GM21367 (cell line): ENCODE results near the gene NLK.
"Not testable (repeated sequence)": the region's sequence is repeated elsewhere in the genome, so short reads cannot be mapped to it uniquely, and the experiment has no call there.

Experiments
- ATAC-seq: cut with Tn5 transposase; IDR thresholded peaks from one replicate; pipeline ENCODE4 v1.9.1; 2021; ENCODE audit not compliant: unreplicated experiment

The NLK gene

GRCh38 chr17:28071891-28072606 is 29.6 kb downstream of the NLK start:
- ATAC-seq, result no peak

GRCh38 chr17:28072936-28073533 is 30.6 kb downstream of the NLK start:
- no peak for ATAC-seq

- ATAC-seq, result no peak
Observed at GRCh38 chr17:28074010-28074409, 31.5 kb downstream of the NLK start.

- no peak for ATAC-seq
Observed at GRCh38 chr17:28076144-28076543, 33.7 kb downstream of the NLK start.

GRCh38 chr17:28077140-28077539 is 34.7 kb downstream of the NLK start:
- not testable (repeated sequence) for ATAC-seq

- ATAC-seq, result no peak
Observed at GRCh38 chr17:28078341-28079229, 36.1 kb downstream of the NLK start.

DNA sequence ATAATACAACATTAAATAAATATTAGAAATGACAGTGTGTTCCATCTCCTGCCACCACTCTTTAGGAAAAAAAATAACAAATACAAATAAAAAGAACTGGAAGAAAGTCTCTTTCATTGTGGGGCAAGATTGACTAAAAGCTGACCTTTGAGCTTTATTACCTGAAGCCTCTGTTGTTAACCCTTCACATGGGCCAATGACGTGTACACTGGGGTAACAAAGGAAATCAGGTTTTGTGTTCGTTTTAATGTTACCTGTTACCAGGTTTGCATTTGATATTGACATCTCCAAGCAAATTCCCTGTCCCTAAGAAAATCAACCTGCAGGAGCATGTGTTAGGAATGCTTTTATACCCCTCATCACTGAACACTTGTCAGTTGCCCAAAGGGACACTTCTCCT is 39.0 kb downstream of the NLK start:
- no peak for ATAC-seq

DNA sequence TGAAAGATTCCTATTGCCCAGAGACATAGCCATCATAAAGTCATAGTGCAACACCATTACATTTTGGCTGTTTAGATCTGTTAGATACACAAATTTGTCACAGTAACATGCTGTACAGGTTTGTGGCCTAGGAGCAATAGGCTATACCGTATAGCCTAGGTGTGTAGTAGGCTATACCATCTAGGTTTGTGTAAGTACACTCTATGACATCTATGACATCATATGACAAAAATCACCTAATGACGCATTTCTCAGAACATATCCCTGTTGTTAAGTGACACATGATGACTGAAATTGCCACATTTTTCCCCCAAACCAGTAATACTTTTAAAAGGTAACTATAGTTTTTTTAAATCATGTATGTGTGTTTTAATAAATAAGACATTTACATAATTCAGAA is 43.3 kb downstream of the NLK start:
- no peak for ATAC-seq

DNA sequence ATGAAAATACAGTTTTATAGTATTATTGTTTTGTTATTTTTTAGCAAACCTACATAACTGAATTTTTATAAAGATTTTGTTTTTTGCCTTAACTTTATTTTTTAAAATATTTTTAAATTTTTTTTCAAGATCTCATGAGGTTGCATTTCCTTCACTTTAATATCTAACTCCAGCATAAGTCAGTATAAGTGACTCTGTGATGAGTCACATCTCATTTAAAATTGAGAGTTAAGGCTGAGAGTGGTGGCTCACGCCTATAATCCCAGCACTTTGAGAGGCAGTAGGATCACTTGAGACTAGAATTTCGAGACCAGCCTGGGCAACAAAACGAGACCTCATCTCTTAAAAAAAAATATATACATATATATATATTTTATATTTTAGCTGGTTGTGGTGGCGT is 44.0 kb downstream of the NLK start:
- ATAC-seq, result no peak

GRCh38 chr17:28087743-28088142 is 45.3 kb downstream of the NLK start:
- ATAC-seq, result no peak

- ATAC-seq, result no peak
Observed at GRCh38 chr17:28090551-28090950, 48.1 kb downstream of the NLK start.

DNA sequence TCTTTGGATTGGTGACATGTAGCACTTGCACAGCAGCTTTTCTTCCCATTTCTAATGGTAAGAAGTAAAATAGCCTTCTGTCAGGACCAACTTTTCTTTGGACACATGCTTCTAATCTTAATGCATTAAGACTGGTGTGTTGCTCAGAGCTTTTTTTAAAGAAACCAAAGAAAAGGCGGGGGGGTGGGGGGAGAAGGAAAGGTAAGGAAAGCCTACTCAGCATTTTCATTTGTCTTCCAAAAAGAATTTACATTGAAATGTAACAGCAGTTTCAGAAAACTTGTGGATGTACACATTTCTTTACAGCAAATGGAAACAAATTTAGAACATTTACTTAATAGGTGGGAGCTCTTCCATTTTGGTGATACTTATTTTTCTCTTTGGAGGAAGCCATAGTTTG is 49.6 kb downstream of the NLK start:
- no peak for ATAC-seq

GRCh38 chr17:28093999-28094716 is 51.7 kb downstream of the NLK start:
- no peak for ATAC-seq

DNA sequence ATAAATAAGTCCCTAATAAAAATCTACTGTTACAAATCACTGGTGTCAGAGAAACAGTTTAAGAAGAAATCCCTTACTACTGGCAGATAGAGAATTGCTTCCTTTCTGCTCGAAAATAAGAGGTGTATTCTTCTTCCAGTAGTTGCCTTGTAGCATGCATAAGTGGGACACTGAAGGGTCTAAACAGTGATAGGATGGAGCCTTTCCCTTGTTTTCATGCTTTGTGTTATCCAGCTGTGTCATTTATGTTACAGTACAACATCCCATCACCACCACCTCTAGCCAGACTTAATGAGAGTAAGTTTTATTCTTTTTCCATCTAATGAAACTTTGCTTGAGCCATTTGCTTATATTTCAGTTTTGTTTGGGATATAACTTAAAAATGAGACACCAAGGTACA is 54.3 kb downstream of the NLK start:
- ATAC-seq, result no peak

DNA sequence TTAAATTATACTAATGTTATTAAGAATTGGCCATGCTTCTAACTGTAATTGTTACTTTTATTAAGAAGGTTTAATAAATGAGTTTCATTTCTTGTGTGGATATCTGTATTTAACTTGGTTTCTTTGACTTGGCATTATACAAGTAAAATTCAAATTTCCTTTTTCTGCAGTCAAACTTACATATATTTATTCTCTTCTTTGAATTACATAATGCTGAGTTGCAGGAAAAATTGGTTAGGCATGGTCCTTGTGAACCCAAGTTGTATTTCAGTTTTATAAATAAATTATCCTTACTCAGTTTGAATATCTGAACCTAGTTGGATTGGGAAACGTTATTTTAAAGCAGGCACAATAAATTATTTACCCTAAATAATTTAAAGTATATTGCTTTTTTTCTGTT is 54.8 kb downstream of the NLK start:
- ATAC-seq, result no peak

DNA sequence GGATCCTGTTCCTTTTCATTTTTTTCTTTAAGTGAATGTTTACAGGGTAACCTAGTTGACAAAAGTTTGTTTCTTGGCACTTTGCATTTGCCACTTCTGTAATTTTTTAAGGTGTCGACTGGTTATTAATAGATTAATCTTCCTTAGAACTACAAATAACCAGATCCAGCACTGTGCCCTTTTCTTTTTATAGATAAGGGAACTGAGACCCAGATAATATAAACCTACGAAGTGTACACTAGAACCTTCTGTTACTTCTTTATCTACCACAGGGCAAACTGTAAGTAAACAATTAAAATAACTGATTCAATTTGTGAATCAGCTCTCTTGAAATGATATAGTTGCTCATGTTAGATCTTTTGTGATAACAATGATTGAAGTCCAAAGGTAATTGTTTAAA is 55.4 kb downstream of the NLK start:
- no peak for ATAC-seq

DNA sequence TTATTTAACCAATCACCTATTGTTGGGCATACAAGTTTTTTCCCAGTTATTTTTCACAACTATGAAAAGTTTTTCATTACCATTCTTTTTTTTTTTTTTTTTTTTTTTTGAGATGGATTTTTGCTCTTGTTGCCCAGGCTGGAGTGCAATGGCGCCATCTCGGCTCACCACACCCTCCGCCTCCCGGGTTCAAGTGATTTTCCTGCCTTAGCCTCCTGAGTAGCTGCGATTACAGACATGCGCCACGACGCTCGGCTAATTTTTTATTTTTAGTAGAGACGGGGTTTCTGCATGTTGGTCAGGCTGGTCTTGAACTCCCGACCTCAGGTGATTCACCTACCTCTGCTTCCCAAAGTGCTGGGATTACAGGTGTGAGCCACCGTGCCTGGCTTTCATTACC is 56.1 kb downstream of the NLK start:
- not testable (repeated sequence) for ATAC-seq

DNA sequence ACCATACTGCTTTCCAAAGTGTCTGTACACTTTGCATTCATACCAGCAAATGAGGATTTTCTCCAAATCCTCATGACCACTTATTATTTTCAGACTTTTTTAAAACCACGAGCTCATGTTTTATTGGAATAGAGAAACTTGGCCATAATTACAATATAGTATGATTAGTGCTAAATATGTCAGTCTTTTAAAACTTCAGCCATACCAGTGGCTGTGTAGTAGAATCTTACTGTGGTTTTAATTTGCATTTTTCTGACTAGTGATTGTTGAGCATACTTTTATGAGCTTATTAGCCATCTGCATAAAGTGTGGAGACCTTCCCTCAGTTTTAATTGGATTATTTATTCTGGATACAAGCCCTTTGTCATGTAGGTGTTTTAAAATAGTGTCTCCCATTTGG is 57.8 kb downstream of the NLK start:
- ATAC-seq, result no peak

GRCh38 chr17:28100936-28101335 is 58.5 kb downstream of the NLK start:
- no peak for ATAC-seq

DNA sequence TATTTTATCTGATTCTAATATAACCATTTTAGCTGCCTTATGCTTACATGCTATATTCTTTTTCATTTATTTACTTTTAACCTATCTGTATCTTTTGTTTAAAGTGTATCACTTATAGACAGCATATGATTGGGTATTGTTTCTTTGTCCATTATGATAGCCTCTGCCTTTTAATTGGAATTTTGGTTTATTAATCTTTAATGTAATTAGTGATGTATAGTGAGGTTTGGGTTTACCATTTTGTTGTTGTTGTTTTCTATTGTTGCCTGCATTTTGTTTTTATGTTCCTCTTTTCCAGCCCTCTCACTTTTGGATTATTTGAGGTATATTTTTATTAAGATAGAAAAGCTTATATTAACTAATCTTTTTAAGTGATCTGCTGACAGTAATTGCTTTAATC is 59.4 kb downstream of the NLK start:
- ATAC-seq, result no peak

DNA sequence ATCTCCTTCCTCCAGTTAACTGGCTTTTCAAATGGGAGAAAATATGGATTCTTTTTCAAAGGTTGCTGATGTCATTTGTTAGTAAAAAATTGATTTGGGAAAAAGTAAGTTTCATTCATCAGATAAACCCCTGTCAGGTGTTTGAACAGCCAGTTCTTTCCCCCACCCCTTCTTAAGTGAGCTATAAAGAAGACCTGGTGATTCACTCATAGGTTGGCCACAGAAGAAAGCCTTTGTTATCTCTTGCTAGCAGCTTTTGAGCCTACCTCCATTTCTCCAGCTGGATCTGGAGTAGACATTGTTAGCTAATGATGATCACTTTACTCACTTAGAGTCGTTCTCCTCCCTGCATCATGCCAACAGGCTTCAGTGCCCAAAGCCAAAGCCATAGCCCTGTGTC is 63.0 kb downstream of the NLK start:
- no peak for ATAC-seq
